Measurements from ENCODE around the gene NTN3. TPM values are rescaled to one million over a fixed set of nuclear protein-coding genes. Genes with fewer than 3 reads are reported as not detected.

NTN3 gene
- total and polyA plus RNA-seq, 2 of the 4 experiments (the other 2 are of a cell fraction): 0.18 to 0.38 TPM

DNA sequence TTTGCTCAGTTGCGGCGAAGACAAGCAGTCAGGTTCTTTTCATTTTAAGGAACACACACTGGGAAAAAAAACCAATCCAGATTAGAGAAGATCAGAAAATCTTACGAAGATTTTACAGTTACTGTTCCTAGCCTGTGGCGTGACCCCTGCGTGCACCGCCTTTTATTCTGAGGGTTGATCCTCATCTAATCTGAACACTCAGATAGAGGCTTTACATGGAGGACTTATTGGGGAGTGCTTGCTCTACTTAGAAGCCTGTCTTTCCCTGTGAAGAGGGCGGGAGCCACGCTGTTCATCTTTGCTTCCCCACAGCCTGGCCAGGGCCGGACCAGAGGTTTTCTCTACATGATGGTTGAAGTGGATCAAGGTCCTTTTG lies 5.2 kb downstream of the NTN3 start:
- no peak overlapping the region for H3K9ac ChIP-seq (ENCODE audit: low read depth, low read length)
- no peak overlapping the region for H3K14ac ChIP-seq (replicated peaks; ENCODE audit: low read depth, low read length)
- H4K8ac ChIP-seq (ENCODE audit: low read depth in 2 of 2, low read length in 2 of 2): no peak overlapping the region
- intact Hi-C loops (cut with micrococcal nuclease) (no loop called here), dilution Hi-C loops (cut with HindIII; ENCODE audit: low sequenced_read_pairs, unreplicated experiment) (no loop called here), in situ Hi-C loops (cut with MboI; ENCODE audit: low sequenced_read_pairs) (no loop called here)
- no CpG with 5 or more reads among the region's 9 CpGs for WGBS, 2 experiments (ENCODE audit: extremely low coverage in 2 of 2, insufficient read length in 1 of 2)
- no peak overlapping the region for H2AFZ ChIP-seq (replicated peaks; ENCODE audit: low read length, poor library complexity)
- no peak for DNase-seq
- no peak overlapping the region for H2BK5ac ChIP-seq (ENCODE audit: low read depth, low read length, poor library complexity, severe bottlenecking)
- no peak overlapping the region for H3K4me2 ChIP-seq (ENCODE audit: low read depth, low read length)
- no peak overlapping the region for H3K27ac ChIP-seq (ENCODE audit: insufficient read depth, low read length)
- no peaks in the 10 kb centered on the region for H3K9me3 ChIP-seq (ENCODE audit: control insufficient read depth, insufficient read depth, low read length)
- no peak for TF ChIP-seq BHLHE40 (IDR thresholded peaks at IDR 0.05; ENCODE audit: low read depth, low read length)
- TF ChIP-seq, protein P1, sequence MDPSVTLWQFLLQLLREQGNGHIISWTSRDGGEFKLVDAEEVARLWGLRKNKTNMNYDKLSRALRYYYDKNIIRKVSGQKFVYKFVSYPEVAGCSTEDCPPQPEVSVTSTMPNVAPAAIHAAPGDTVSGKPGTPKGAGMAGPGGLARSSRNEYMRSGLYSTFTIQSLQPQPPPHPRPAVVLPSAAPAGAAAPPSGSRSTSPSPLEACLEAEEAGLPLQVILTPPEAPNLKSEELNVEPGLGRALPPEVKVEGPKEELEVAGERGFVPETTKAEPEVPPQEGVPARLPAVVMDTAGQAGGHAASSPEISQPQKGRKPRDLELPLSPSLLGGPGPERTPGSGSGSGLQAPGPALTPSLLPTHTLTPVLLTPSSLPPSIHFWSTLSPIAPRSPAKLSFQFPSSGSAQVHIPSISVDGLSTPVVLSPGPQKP (IDR thresholded peaks at IDR 0.05; ENCODE audit: borderline replicate concordance, low read depth, low read length): no peak
- TF ChIP-seq CHD1 (IDR thresholded peaks at IDR 0.05; ENCODE audit: low read depth, low read length): no peak
- no peak for TF ChIP-seq RAD21 (IDR thresholded peaks at IDR 0.05; ENCODE audit: low read length)
- no peak for TF ChIP-seq CEBPB (IDR thresholded peaks at IDR 0.05; ENCODE audit: low read depth, low read length)
- no peak for TF ChIP-seq NFE2L2 (IDR thresholded peaks at IDR 0.05; ENCODE audit: low read depth, low read length)
- no peak for TF ChIP-seq MAZ (IDR thresholded peaks at IDR 0.05; ENCODE audit: borderline replicate concordance, low read depth, low read length)
- TF ChIP-seq MXI1 (IDR thresholded peaks at IDR 0.05; ENCODE audit: borderline replicate concordance, low read depth, low read length): no peak
- TF ChIP-seq RFX5 (IDR thresholded peaks at IDR 0.05; ENCODE audit: low read depth, low read length): no peak
- TF ChIP-seq POLR2A (IDR thresholded peaks at IDR 0.05; ENCODE audit: low read depth, low read length): no peak
- no peak for TF ChIP-seq SMC3 (IDR thresholded peaks at IDR 0.05; ENCODE audit: low read depth, low read length)
- TF ChIP-seq, protein P2, sequence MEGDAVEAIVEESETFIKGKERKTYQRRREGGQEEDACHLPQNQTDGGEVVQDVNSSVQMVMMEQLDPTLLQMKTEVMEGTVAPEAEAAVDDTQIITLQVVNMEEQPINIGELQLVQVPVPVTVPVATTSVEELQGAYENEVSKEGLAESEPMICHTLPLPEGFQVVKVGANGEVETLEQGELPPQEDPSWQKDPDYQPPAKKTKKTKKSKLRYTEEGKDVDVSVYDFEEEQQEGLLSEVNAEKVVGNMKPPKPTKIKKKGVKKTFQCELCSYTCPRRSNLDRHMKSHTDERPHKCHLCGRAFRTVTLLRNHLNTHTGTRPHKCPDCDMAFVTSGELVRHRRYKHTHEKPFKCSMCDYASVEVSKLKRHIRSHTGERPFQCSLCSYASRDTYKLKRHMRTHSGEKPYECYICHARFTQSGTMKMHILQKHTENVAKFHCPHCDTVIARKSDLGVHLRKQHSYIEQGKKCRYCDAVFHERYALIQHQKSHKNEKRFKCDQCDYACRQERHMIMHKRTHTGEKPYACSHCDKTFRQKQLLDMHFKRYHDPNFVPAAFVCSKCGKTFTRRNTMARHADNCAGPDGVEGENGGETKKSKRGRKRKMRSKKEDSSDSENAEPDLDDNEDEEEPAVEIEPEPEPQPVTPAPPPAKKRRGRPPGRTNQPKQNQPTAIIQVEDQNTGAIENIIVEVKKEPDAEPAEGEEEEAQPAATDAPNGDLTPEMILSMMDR (conservative IDR thresholded peaks at IDR 0.05; ENCODE audit: low read depth, low read length): no peak
- TF ChIP-seq RCOR1 (IDR thresholded peaks at IDR 0.05; ENCODE audit: insufficient replicate concordance, low read length): no peak
- H2BK120ac ChIP-seq (ENCODE audit: low read depth, low read length): no peak overlapping the region
- no peak for ATAC-seq (ENCODE audit: low read depth)
- H4K5ac ChIP-seq (ENCODE audit: low read depth, low read length): no peak overlapping the region
- H3K4ac ChIP-seq (ENCODE audit: low read depth, low read length): no peak overlapping the region
- no peaks in the 10 kb centered on the region; the same call in 1 of the 2 replicates for H3K9me1 ChIP-seq (ENCODE audit: insufficient read depth, low read length)
- H3K56ac ChIP-seq (ENCODE audit: extremely low read depth, insufficient read depth, low read length): no peak overlapping the region
- no peak overlapping the region for H4K91ac ChIP-seq (ENCODE audit: insufficient read depth, low read depth, low read length)
- BruUV-seq (replicated peaks): no TSS peak
- CTCF ChIA-PET: no interaction called here
- H2AK9ac ChIP-seq (replicated peaks; ENCODE audit: low read depth, low read length, poor library complexity): no peak overlapping the region
- H2BK15ac ChIP-seq (ENCODE audit: low read depth, low read length): no peak overlapping the region
- no peak overlapping the region for H2AK5ac ChIP-seq (ENCODE audit: low read depth, low read length)
- H3K36me3 ChIP-seq (ENCODE audit: control insufficient read depth, insufficient read depth, low read length): no peaks in the 10 kb centered on the region
- POLR2A ChIA-PET (ENCODE audit: unreplicated experiment): no interaction called here
- H3K18ac ChIP-seq (ENCODE audit: low read depth, low read length): no peak overlapping the region
- H4K20me1 ChIP-seq (ENCODE audit: insufficient read depth, low read length): peaks cover 28% of the 10 kb centered on the region
- no peak overlapping the region for H2BK20ac ChIP-seq (ENCODE audit: low read depth, low read length)
- peaks cover 10% of the 10 kb centered on the region for H3K4me1 ChIP-seq (ENCODE audit: control insufficient read depth, insufficient read depth, low read length)
- 0 out of 2 replicates have a peak overlapping the region, but pooled peaks have one; percentile 65 for H3K23ac ChIP-seq (ENCODE audit: low read depth, low read length)
- H3K79me1 ChIP-seq (ENCODE audit: low read depth in 1 of 2, low read length in 2 of 2): peaks cover 10 to 62% of the 10 kb centered on the region in 2 experiments; a peak in 3 of 4 replicates
- H3K27me3 ChIP-seq (ENCODE audit: control insufficient read depth, insufficient read depth, low read length): no peaks in the 10 kb centered on the region; the same call in 1 of the 2 replicates
- no peak overlapping the region for H3K4me3 ChIP-seq (ENCODE audit: insufficient read depth, low read depth, low read length)

All from IMR-90 (cell line).